HepG2 (cell line): ENCODE results near the gene E2F8. TPM values are rescaled to one million over a fixed set of nuclear protein-coding genes. Genes with fewer than 3 reads are reported as not detected.

ENCODE experiments used
- ATAC-seq: fragments of 200-7000 bp; cut with Tn5 transposase; 3 replicates; pipeline ENCODE4 v1.9.1; 2020; ENCODE audit warnings: mild to moderate bottlenecking, moderate library complexity
- BruUV-seq: library from RNA; stranded (reverse); fragments of 400-500 nt; replicated peaks from 2 replicates; lab custom pipeline; 2021; lab: Mats Ljungman, UMichigan
- CTCF ChIA-PET: fragments of 300-600 bp; formaldehyde crosslinking; extraction: SDS; loops from one replicate; lab custom pipeline; 2021; ENCODE audit warnings: low total read pairs, inconsistent platforms, low intra/inter-chr PET ratio; lab: Yijun Ruan, JAX
- POLR2A ChIA-PET: fragments of 350-600 bp; sonication (Branson Sonifier 250); formaldehyde crosslinking; loops from one replicate; lab custom pipeline; 2020; ENCODE audit warnings: antibody characterized with exemption, inconsistent platforms; lab: Yijun Ruan, JAX
- DNase-seq: peaks from one replicate; pipeline ENCODE4 v3.0.0-alpha.2; 2015; ENCODE audit warnings: low spot score
- FAIRE-seq: peaks from 3 replicates; lab custom pipeline; 2011; peaks lifted over from hg19 to GRCh38; lab: Jason Lieb, UNC
- H2AFZ ChIP-seq: one replicate; pipeline ENCODE4 v1.6.1; 2011; ENCODE audit warnings: low read length, inconsistent platforms
- H3K27ac ChIP-seq: fragments of 300-600 bp; 3 replicates; pipeline ENCODE4 v1.8.0; 2011; ENCODE audit warnings: mixed run types, mild to moderate bottlenecking, mixed read lengths, low read length, inconsistent platforms; ENCODE audit not compliant: insufficient read depth; ENCODE audit errors: extremely low read length
- H3K27me3 ChIP-seq, 2 experiments: fragments of 200-600 bp in 1 of 2; 2 replicates in 1 of 2; 3 replicates in 1 of 2; pipeline versions ENCODE4 v1.6.0 to v1.8.0; 2011; ENCODE audit warnings: low read length in 2 of 2, mild to moderate bottlenecking in 2 of 2, moderate library complexity in 2 of 2, inconsistent platforms in 1 of 2; ENCODE audit not compliant: insufficient read depth in 2 of 2, control insufficient read depth in 1 of 2
- H3K36me3 ChIP-seq, 2 experiments: fragments of 200-600 bp in 1 of 2; replicated peaks in 1 of 2; 2 replicates in 1 of 2; 3 replicates in 1 of 2; pipeline versions ENCODE4 v1.5.1 to v1.8.0; 2011; ENCODE audit warnings: low read length in 2 of 2, inconsistent platforms in 1 of 2; ENCODE audit not compliant: insufficient read depth in 2 of 2, control insufficient read depth in 1 of 2
- H3K4me1 ChIP-seq: 2 replicates; pipeline ENCODE4 v1.5.1; 2012; ENCODE audit warnings: low read length, inconsistent platforms; ENCODE audit not compliant: insufficient read depth
- H3K4me2 ChIP-seq: 2 replicates; pipeline ENCODE4 v1.6.0; 2011; ENCODE audit warnings: low read depth, low read length, inconsistent platforms
- H3K4me3 ChIP-seq, 3 experiments: fragments of 200-600 bp in 1 of 3; sonication (generic), shearing (Covaris generic) in 1 of 3; replicated peaks in 1 of 3; 2 replicates each; pipeline ENCODE4 v1.5.1; 2011 to 2016; ENCODE audit warnings: low read length in 3 of 3, inconsistent platforms in 2 of 3, low read depth in 2 of 3, mild to moderate bottlenecking in 2 of 3, control low read depth in 1 of 3, mixed read lengths in 1 of 3; ENCODE audit not compliant: insufficient read depth in 1 of 3
- H3K79me2 ChIP-seq: one replicate; pipeline ENCODE4 v1.6.1; 2011; ENCODE audit warnings: low read length, inconsistent platforms; ENCODE audit not compliant: insufficient read depth
- H3K9ac ChIP-seq: 2 replicates; pipeline ENCODE4 v1.6.0; 2011; ENCODE audit warnings: mild to moderate bottlenecking, low read depth, low read length, inconsistent platforms; ENCODE audit not compliant: insufficient read depth
- H3K9me3 ChIP-seq: 2 replicates; pipeline ENCODE4 v1.5.1; 2012; ENCODE audit warnings: mild to moderate bottlenecking, low read length
- H4K20me1 ChIP-seq: 2 replicates; pipeline ENCODE4 v1.6.0; 2011; ENCODE audit warnings: inconsistent platforms, mild to moderate bottlenecking, low read length, moderate library complexity; ENCODE audit not compliant: insufficient read depth
- HMG20A ChIP-seq: IDR thresholded peaks from 2 replicates; pipeline ENCODE4 v1.6.1; 2016; ENCODE audit warnings: borderline replicate concordance
- SOX13 ChIP-seq, 3 experiments: fragments of 450-650 bp in 1 of 3; sonication (generic) in 1 of 3; formaldehyde crosslinking in 1 of 3; IDR thresholded peaks in 2 of 3; conservative IDR thresholded peaks in 1 of 3; 2 replicates each; pipeline versions ENCODE4 v1.5.0 to v1.6.1; 2016 to 2020; ENCODE audit warnings: antibody characterized with exemption in 1 of 3, mild to moderate bottlenecking in 1 of 3, missing compliant biosample characterization in 1 of 3, missing genetic modification reagents in 1 of 3, moderate library complexity in 1 of 3
- SSRP1 ChIP-seq: IDR thresholded peaks from 2 replicates; pipeline ENCODE4 v1.6.1; 2016; ENCODE audit warnings: control low read depth
- ZNF317 ChIP-seq: sonication (generic); formaldehyde crosslinking; IDR thresholded peaks from 2 replicates; pipeline ENCODE4 v1.5.0; 2020; ENCODE audit warnings: mild to moderate bottlenecking, missing genetic modification reagents
- ZNF75D ChIP-seq: sonication (generic); formaldehyde crosslinking; IDR thresholded peaks from 2 replicates; pipeline ENCODE4 v1.8.1; 2023; ENCODE audit warnings: missing genetic modification reagents, mild to moderate bottlenecking, borderline replicate concordance
- WGBS: methylation state at CpG from one replicate; pipeline ENCODE4 v1.1.6; 2017; ENCODE audit warnings: low lambda C conversion rate; 5-methylcytosine and 5-hydroxymethylcytosine counted together
- in situ Hi-C: cut with HindIII; loops from 2 replicates; pipeline ENCODE4 v1.10.0; 2017; ENCODE audit warnings: low pct_unique_long_range_greater_than_20kb; ENCODE audit not compliant: extremely low pct_ligation_motif_present
- intact Hi-C: fragments of 100-400 bp; cut with micrococcal nuclease; formaldehyde crosslinking; loops from one replicate; pipeline ENCODE4 v1.10.0; 2022; ENCODE audit not compliant: unreplicated experiment
- polyA plus RNA-seq, 8 experiments: library from polyadenylated mRNA; depleted of rRNA in 3 of 8; stranded (reverse) in 7 of 8; unstranded in 1 of 8; fragments of >200 nt; fragmentation: Illumina TruSeq in 4 of 8; extraction: Trizol in 4 of 8; gene quantifications; 2 replicates each; pipeline versions ENCODE4 v1.2.1 to v1.2.3, GENCODE V29; 2011 to 2016; ENCODE audit warnings: low read depth in 4 of 8, missing spikeins in 1 of 8, mixed read lengths in 1 of 8; ENCODE audit not compliant: insufficient read depth in 1 of 8
- total RNA-seq, 5 experiments: library from RNA; depleted of rRNA; stranded (reverse); fragments of >200 nt; fragmentation: Illumina TruSeq; extraction: Trizol; gene quantifications; 2 replicates each; pipeline ENCODE4 v1.2.3, GENCODE V29; 2016; ENCODE audit warnings: low read depth in 1 of 5
- TF ChIP-seq, protein P1 (sequence below): sonication (generic); formaldehyde crosslinking; IDR thresholded peaks from 2 replicates; pipeline ENCODE4 v1.4.0; 2020; ENCODE audit warnings: mild to moderate bottlenecking, missing genetic modification reagents

Gene E2F8
- total and polyA plus RNA-seq, 2 of the 13 experiments (the other 11 are each of a cell fraction or from before 2014, with no cell fraction given): 3.3 to 8.9 TPM

GRCh38 chr11:19241260-19242178 is 774 bp upstream of the E2F8 start (continued):
- TF ChIP-seq, protein P1, sequence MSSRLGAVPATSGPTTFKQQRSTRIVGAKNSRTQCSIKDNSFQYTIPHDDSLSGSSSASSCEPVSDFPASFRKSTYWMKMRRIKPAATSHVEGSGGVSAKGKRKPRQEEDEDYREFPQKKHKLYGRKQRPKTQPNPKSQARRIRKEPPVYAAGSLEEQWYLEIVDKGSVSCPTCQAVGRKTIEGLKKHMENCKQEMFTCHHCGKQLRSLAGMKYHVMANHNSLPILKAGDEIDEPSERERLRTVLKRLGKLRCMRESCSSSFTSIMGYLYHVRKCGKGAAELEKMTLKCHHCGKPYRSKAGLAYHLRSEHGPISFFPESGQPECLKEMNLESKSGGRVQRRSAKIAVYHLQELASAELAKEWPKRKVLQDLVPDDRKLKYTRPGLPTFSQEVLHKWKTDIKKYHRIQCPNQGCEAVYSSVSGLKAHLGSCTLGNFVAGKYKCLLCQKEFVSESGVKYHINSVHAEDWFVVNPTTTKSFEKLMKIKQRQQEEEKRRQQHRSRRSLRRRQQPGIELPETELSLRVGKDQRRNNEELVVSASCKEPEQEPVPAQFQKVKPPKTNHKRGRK: no peak
- TF ChIP-seq, all 625 proteins: peak for 37

GRCh38 chr11:19239039-19239438 is 1.7 kb downstream of the E2F8 start:
- no peak for FAIRE-seq
- CTCF ChIA-PET: no interaction called here

More at GRCh38 chr11:19239039-19239438, 1.7 kb downstream of the E2F8 start:
- intact Hi-C loops: no loop called here
- no peak overlapping the region for H2AFZ ChIP-seq
- H3K4me1 ChIP-seq: peaks cover 42% of the 10 kb centered on the region
- TF ChIP-seq ZNF317 (CRISPR knock-in tag): 0 out of 2 replicates have a peak, but pooled peaks have one; percentile 45
- TF ChIP-seq SSRP1 (CRISPR knock-in tag): no peak
- no peak for TF ChIP-seq SOX13 (IDR thresholded peaks at IDR 0.05)
- TF ChIP-seq SOX13 (CRISPR knock-in tag; conservative IDR thresholded peaks at IDR 0.05 in 1 of 2, IDR thresholded peaks at IDR 0.05 in 1 of 2): no peak
- no peak for TF ChIP-seq ZNF75D (CRISPR knock-in tag)
- no peak for TF ChIP-seq HMG20A (CRISPR knock-in tag)
- H3K36me3 ChIP-seq: peaks cover 4 to 17% of the 10 kb centered on the region in 2 experiments
- H3K27ac ChIP-seq: no peak overlapping the region
- 63% methylated on average over 3 of the region's 3 CpGs for WGBS
- H3K9ac ChIP-seq: no peak overlapping the region
- POLR2A ChIA-PET: no interaction called here
- no peaks in the 10 kb centered on the region for H3K9me3 ChIP-seq
- no peaks in the 10 kb centered on the region for H4K20me1 ChIP-seq
- in situ Hi-C loops: no loop called here
- H3K27me3 ChIP-seq: no peaks in the 10 kb centered on the region; a peak in 1 of 5 replicates
- H3K4me3 ChIP-seq: peak overlapping the region; percentile 11 to 39 (median 24); a peak in 2 of 6 replicates
- peaks cover 9% of the 10 kb centered on the region for H3K79me2 ChIP-seq
- ATAC-seq (no peak), DNase-seq (no peak)
- peak overlapping the region; percentile 81 for H3K4me2 ChIP-seq
- BruUV-seq: TSS peak; percentile 24
